ENCODE measurements around the gene DPY19L2. TPM values are rescaled to one million over a fixed set of nuclear protein-coding genes. Genes with fewer than 3 reads are reported as not detected.
"Not testable (repeated sequence)": the region's sequence is repeated elsewhere in the genome, so short reads cannot be mapped to it uniquely, and the experiment has no call there.

Gene DPY19L2
- total RNA-seq, 1 donor from 2014 or later = 16.4 TPM

DNA sequence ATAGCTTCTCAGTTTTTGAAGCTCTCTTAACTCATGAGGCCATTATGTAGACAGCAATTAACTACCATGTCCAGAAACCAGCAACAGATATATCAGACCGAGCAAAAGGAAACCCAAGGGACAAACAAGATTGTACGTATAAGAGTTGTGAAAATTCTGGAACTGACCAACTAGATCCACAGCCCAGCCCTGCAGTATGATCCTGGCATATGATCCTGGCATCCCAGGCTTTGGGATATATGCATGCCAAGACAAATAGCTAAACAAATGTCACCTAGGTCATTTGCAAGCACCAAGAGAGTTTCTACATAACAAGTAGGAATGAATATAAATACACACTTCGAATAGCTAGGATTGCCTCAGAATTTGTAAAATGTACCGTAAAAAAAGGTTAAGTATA is 44.0 kb downstream of the DPY19L2 start:
- H3K4me1 Mint-ChIP-seq (ENCODE audit: unreplicated experiment); H3K36me3 Mint-ChIP-seq (ENCODE audit: low read depth, unreplicated experiment); DNase-seq (ENCODE audit: low spot score); H3K27me3 Mint-ChIP-seq (ENCODE audit: unreplicated experiment); H3K4me3 Mint-ChIP-seq (ENCODE audit: unreplicated experiment); H3K27ac Mint-ChIP-seq (ENCODE audit: unreplicated experiment); H3K9me3 Mint-ChIP-seq (ENCODE audit: unreplicated experiment): not testable (repeated sequence)

GRCh38 chr12:63615544-63615943 is 52.7 kb downstream of the DPY19L2 start:
- not testable (repeated sequence) for H3K4me3 Mint-ChIP-seq (ENCODE audit: unreplicated experiment); DNase-seq (ENCODE audit: low spot score); H3K9me3 Mint-ChIP-seq (ENCODE audit: unreplicated experiment); H3K27ac Mint-ChIP-seq (ENCODE audit: unreplicated experiment); H3K4me1 Mint-ChIP-seq (ENCODE audit: unreplicated experiment); H3K36me3 Mint-ChIP-seq (ENCODE audit: low read depth, unreplicated experiment); H3K27me3 Mint-ChIP-seq (ENCODE audit: unreplicated experiment)

GRCh38 chr12:63611285-63611684 is 57.0 kb downstream of the DPY19L2 start:
- not testable (repeated sequence) for H3K27ac Mint-ChIP-seq (ENCODE audit: unreplicated experiment); H3K9me3 Mint-ChIP-seq (ENCODE audit: unreplicated experiment); H3K27me3 Mint-ChIP-seq (ENCODE audit: unreplicated experiment); H3K36me3 Mint-ChIP-seq (ENCODE audit: low read depth, unreplicated experiment); H3K4me1 Mint-ChIP-seq (ENCODE audit: unreplicated experiment); DNase-seq (ENCODE audit: low spot score); H3K4me3 Mint-ChIP-seq (ENCODE audit: unreplicated experiment)

DNA sequence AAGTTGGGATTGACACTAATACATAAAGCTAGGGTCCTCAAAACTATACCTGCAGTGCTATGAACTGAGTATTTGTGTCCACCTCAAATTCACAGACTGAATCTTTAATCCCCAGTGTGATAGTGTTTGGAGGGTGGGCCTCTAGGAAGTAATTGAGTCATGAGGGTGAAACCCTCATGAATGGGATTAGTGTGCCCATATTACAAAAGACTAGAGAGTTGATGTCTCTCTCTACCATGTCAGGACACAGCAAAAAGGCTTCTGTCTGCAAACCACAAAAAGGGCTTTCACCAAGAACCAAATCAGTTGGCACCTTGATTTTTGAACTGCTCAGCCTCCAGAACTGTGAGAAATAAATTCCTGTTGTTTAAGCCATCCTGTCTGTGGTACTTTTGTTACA is 59.0 kb downstream of the DPY19L2 start:
- H3K4me3 Mint-ChIP-seq (ENCODE audit: unreplicated experiment); DNase-seq (ENCODE audit: low spot score); H3K27me3 Mint-ChIP-seq (ENCODE audit: unreplicated experiment); H3K9me3 Mint-ChIP-seq (ENCODE audit: unreplicated experiment); H3K27ac Mint-ChIP-seq (ENCODE audit: unreplicated experiment); H3K4me1 Mint-ChIP-seq (ENCODE audit: unreplicated experiment); H3K36me3 Mint-ChIP-seq (ENCODE audit: low read depth, unreplicated experiment): not testable (repeated sequence)

- H3K9me3 Mint-ChIP-seq (ENCODE audit: unreplicated experiment); H3K27ac Mint-ChIP-seq (ENCODE audit: unreplicated experiment); H3K4me1 Mint-ChIP-seq (ENCODE audit: unreplicated experiment); H3K36me3 Mint-ChIP-seq (ENCODE audit: low read depth, unreplicated experiment); H3K4me3 Mint-ChIP-seq (ENCODE audit: unreplicated experiment); H3K27me3 Mint-ChIP-seq (ENCODE audit: unreplicated experiment); DNase-seq (ENCODE audit: low spot score): not testable (repeated sequence)
Observed at GRCh38 chr12:63604985-63605384, 63.3 kb downstream of the DPY19L2 start.

DNA sequence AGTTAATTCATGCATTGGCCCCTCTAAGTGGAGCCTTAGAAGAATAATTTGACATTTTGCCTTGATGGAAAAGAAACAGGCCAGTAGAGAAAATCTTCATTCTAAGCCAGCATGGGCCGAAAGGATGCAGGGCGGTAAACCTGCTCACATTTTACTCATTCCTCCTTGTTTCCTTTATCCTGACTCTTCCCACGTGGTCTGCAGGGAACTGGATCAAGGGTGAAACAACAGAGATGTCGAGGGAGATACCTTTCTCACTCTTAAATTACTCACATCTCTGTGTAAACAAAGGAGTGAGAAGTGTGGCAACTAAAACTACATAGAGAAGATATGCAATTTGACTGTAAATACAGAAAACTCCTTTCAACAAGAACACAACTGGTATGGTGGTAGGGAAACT is 73.5 kb downstream of the DPY19L2 start:
- H3K27me3 Mint-ChIP-seq (ENCODE audit: unreplicated experiment); H3K4me3 Mint-ChIP-seq (ENCODE audit: unreplicated experiment); H3K36me3 Mint-ChIP-seq (ENCODE audit: low read depth, unreplicated experiment); DNase-seq (ENCODE audit: low spot score); H3K27ac Mint-ChIP-seq (ENCODE audit: unreplicated experiment); H3K9me3 Mint-ChIP-seq (ENCODE audit: unreplicated experiment); H3K4me1 Mint-ChIP-seq (ENCODE audit: unreplicated experiment): not testable (repeated sequence)

GRCh38 chr12:63584426-63584825 is 83.9 kb downstream of the DPY19L2 start:
- H3K4me1 Mint-ChIP-seq (ENCODE audit: unreplicated experiment); H3K36me3 Mint-ChIP-seq (ENCODE audit: low read depth, unreplicated experiment); H3K27me3 Mint-ChIP-seq (ENCODE audit: unreplicated experiment); H3K4me3 Mint-ChIP-seq (ENCODE audit: unreplicated experiment); H3K9me3 Mint-ChIP-seq (ENCODE audit: unreplicated experiment); DNase-seq (ENCODE audit: low spot score); H3K27ac Mint-ChIP-seq (ENCODE audit: unreplicated experiment): not testable (repeated sequence)

- H3K9me3 Mint-ChIP-seq (ENCODE audit: unreplicated experiment); H3K4me3 Mint-ChIP-seq (ENCODE audit: unreplicated experiment): not testable (repeated sequence)
Observed at GRCh38 chr12:63583289-63583688, 85.0 kb downstream of the DPY19L2 start.

GRCh38 chr12:63577631-63578030 is 90.7 kb downstream of the DPY19L2 start:
- not testable (repeated sequence) for H3K9me3 Mint-ChIP-seq (ENCODE audit: unreplicated experiment); H3K4me1 Mint-ChIP-seq (ENCODE audit: unreplicated experiment)

More at GRCh38 chr12:63583289-63583688, 85.0 kb downstream of the DPY19L2 start:
- not testable (repeated sequence) for DNase-seq (ENCODE audit: low spot score); H3K27ac Mint-ChIP-seq (ENCODE audit: unreplicated experiment); H3K36me3 Mint-ChIP-seq (ENCODE audit: low read depth, unreplicated experiment); H3K4me1 Mint-ChIP-seq (ENCODE audit: unreplicated experiment); H3K27me3 Mint-ChIP-seq (ENCODE audit: unreplicated experiment)

DNA sequence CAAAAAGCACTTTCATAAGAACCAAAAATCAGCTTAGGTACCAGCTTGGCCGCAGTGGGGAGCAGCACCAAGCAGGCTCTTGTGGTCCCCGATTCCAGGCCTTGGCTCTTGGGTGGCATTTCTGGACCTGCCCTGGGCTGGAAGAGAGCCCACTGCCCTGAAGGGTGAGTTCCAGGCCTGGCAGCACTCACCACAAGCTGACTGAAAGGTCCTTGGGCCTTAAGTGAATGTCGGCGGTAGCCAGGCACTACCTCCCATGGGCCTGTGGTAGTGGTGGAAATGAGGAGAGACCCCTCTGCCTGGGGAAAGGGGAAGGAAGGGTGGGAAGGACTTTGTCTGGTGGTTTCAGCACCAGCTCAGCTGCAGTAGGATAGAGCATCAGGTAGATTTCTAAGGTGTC is 96.3 kb downstream of the DPY19L2 start:
- H3K9me3 Mint-ChIP-seq (ENCODE audit: unreplicated experiment); H3K4me3 Mint-ChIP-seq (ENCODE audit: unreplicated experiment); H3K27ac Mint-ChIP-seq (ENCODE audit: unreplicated experiment); H3K36me3 Mint-ChIP-seq (ENCODE audit: low read depth, unreplicated experiment); H3K27me3 Mint-ChIP-seq (ENCODE audit: unreplicated experiment); DNase-seq (ENCODE audit: low spot score); H3K4me1 Mint-ChIP-seq (ENCODE audit: unreplicated experiment): not testable (repeated sequence)

More at GRCh38 chr12:63577631-63578030, 90.7 kb downstream of the DPY19L2 start:
- not testable (repeated sequence) for H3K36me3 Mint-ChIP-seq (ENCODE audit: low read depth, unreplicated experiment); H3K27ac Mint-ChIP-seq (ENCODE audit: unreplicated experiment); H3K27me3 Mint-ChIP-seq (ENCODE audit: unreplicated experiment); DNase-seq (ENCODE audit: low spot score); H3K4me3 Mint-ChIP-seq (ENCODE audit: unreplicated experiment)

DNA sequence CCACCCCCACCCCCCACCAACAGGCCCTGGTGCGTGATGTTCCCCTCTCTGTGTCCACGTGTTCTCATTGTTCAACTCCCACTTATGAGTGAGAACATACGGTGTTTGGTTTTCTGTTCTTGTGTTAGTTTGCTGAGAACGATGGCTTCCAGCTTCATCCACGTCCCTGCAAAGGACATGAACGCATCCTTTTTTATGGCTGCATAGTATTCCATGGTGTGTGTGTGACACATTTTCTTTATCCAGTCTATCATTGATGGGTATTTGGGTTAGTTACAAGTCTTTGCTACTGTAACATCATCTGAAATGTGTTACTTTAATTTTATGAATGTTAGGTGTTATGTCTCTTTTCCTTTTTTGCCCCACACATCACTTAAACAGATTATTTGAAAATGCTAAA is 109.8 kb downstream of the DPY19L2 start:
- not testable (repeated sequence) for H3K36me3 Mint-ChIP-seq (ENCODE audit: low read depth, unreplicated experiment); H3K4me1 Mint-ChIP-seq (ENCODE audit: unreplicated experiment); H3K27me3 Mint-ChIP-seq (ENCODE audit: unreplicated experiment); H3K4me3 Mint-ChIP-seq (ENCODE audit: unreplicated experiment); H3K9me3 Mint-ChIP-seq (ENCODE audit: unreplicated experiment); DNase-seq (ENCODE audit: low spot score); H3K27ac Mint-ChIP-seq (ENCODE audit: unreplicated experiment)

DNA sequence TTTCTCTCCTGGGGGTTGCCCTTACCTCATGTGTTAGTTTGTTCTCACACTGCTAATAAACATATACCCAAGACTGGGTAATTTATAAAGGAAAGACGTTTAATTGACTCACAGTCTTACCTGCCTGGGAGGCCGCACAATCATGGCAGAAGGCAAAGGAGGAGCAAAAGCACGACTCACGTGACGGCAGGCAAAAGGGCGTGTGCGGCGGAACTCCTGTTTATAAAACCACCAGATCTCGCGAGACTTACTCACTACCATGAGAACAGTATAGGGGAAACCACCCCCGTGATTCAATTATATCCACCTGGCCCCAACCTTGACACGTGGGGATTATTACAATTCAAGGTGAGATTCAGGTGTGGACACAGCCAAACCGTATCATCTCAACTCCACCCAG is 116.9 kb downstream of the DPY19L2 start:
- not testable (repeated sequence) for DNase-seq (ENCODE audit: low spot score); H3K9me3 Mint-ChIP-seq (ENCODE audit: unreplicated experiment); H3K36me3 Mint-ChIP-seq (ENCODE audit: low read depth, unreplicated experiment); H3K27ac Mint-ChIP-seq (ENCODE audit: unreplicated experiment); H3K4me1 Mint-ChIP-seq (ENCODE audit: unreplicated experiment); H3K27me3 Mint-ChIP-seq (ENCODE audit: unreplicated experiment); H3K4me3 Mint-ChIP-seq (ENCODE audit: unreplicated experiment)

- not testable (repeated sequence) for H3K9me3 Mint-ChIP-seq (ENCODE audit: unreplicated experiment); H3K27ac Mint-ChIP-seq (ENCODE audit: unreplicated experiment); H3K27me3 Mint-ChIP-seq (ENCODE audit: unreplicated experiment); H3K4me1 Mint-ChIP-seq (ENCODE audit: unreplicated experiment); H3K4me3 Mint-ChIP-seq (ENCODE audit: unreplicated experiment); H3K36me3 Mint-ChIP-seq (ENCODE audit: low read depth, unreplicated experiment); DNase-seq (ENCODE audit: low spot score)
Observed at GRCh38 chr12:63549034-63549433, 119.3 kb downstream of the DPY19L2 start.
